ENCODE results near the gene ATP9A. TPM values are rescaled to one million over a fixed set of nuclear protein-coding genes. Genes with fewer than 3 reads are reported as not detected.

Gene ATP9A
- total and polyA plus RNA-seq, 4 donors = 2.4 to 16.7 (median 9.9) TPM

DNA sequence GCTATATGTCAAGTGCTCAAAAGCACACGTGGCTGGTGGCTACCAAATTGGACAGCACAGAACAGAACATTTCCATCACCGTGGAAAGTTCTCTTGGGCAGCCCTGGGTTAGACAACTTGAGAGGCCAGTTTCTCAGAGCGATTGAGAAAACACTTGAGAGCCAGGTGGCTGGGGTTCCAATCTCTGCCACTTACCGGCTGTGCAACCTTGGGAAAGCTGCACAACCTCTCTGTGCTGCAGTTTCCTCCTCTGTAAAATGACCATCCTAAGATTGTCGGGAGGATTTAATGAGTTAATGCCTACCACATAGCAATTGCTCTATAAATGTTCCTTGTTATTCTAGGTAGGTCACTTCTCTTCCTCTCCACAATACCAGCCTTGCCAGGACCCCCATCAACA, 200.6 kb downstream of the ATP9A start:
- no peaks in the 10 kb centered on the region for H3K36me3 ChIP-seq (ENCODE audit: control insufficient read depth in 4 of 4, insufficient read depth in 3 of 4, low read depth in 1 of 4, low read length in 3 of 4)

DNA sequence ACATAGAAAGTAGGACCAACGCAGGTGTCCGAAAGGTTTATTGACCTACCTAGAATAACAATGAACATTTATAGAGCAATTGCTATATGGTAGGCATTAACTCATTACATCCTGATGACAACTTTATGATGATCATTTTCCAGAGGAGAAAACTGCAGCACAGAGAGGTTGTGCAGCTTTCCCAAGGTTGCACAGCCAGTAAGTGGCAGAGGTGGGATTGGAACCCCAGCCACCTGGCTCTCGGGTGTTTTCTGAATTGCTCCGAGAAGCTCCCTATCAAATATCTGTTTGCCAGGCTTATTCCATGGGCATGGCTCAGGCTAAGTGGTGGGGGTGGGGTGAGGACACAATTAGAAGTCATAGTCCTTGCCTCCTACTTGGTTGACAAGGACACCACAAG, 201.6 kb downstream of the ATP9A start:
- H3K9me3 ChIP-seq (ENCODE audit: control insufficient read depth in 4 of 4, low read length in 3 of 4) = no peaks in the 10 kb centered on the region
- peaks cover 3 to 24% (median 17%) of the 10 kb centered on the region in 4 donors for H3K4me1 ChIP-seq (ENCODE audit: control insufficient read depth in 4 of 4, insufficient read depth in 4 of 4, low read length in 3 of 4)
- DNase-seq (ENCODE audit: low spot score) = no peak
- WGBS = 80% methylated on average over 4 of the region's 4 CpGs
- no peak overlapping the region for H3K4me3 ChIP-seq (ENCODE audit: low read depth in 1 of 3, low read length in 3 of 3)
- no peak overlapping the region for H3K9ac ChIP-seq (ENCODE audit: low read depth in 1 of 2, low read length in 2 of 2)
- H3K27me3 ChIP-seq (ENCODE audit: control insufficient read depth in 4 of 4, insufficient read depth in 4 of 4, low read length in 3 of 4) = no peaks in the 10 kb centered on the region
- no peak for TF ChIP-seq TAF1 (conservative IDR thresholded peaks at IDR 0.05)
- TF ChIP-seq RAD21 (IDR thresholded peaks at IDR 0.05) = no peak
- TF ChIP-seq, protein P1, sequence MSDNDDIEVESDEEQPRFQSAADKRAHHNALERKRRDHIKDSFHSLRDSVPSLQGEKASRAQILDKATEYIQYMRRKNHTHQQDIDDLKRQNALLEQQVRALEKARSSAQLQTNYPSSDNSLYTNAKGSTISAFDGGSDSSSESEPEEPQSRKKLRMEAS (IDR thresholded peaks at IDR 0.05) = no peak
- no peak for TF ChIP-seq EGR1 (IDR thresholded peaks at IDR 0.05; ENCODE audit: low read depth in 2 of 2)
- TF ChIP-seq JUND (IDR thresholded peaks at IDR 0.05) = no peak
- H3K36me3 ChIP-seq (ENCODE audit: control insufficient read depth in 4 of 4, insufficient read depth in 3 of 4, low read depth in 1 of 4, low read length in 3 of 4) = no peaks in the 10 kb centered on the region
- H3K27ac ChIP-seq (ENCODE audit: low read depth in 1 of 2, low read length in 2 of 2) = no peak overlapping the region

More for the DNA sequence above, 200.6 kb downstream of the ATP9A start:
- Histone ChIP-seq H3K4me1 (ENCODE audit: control insufficient read depth in 4 of 4, insufficient read depth in 4 of 4, low read length in 3 of 4) (peaks cover 2 to 13% (median 7%) of the 10 kb centered on the region in 4 donors), H3K27ac (ENCODE audit: low read depth in 1 of 2, low read length in 2 of 2) (no peak overlapping the region), H3K4me3 (ENCODE audit: low read depth in 1 of 3, low read length in 3 of 3) (no peak overlapping the region), H3K9me3 (ENCODE audit: control insufficient read depth in 4 of 4, low read length in 3 of 4) (no peaks in the 10 kb centered on the region), H3K9ac (ENCODE audit: low read depth in 1 of 2, low read length in 2 of 2) (no peak overlapping the region), H3K27me3 (ENCODE audit: control insufficient read depth in 4 of 4, insufficient read depth in 4 of 4, low read length in 3 of 4) (no peaks in the 10 kb centered on the region)
- no peak for DNase-seq (ENCODE audit: low spot score)
- WGBS = 78% methylated on average over 5 of the region's 5 CpGs
- TF ChIP-seq TAF1 (conservative IDR thresholded peaks at IDR 0.05) = no peak
- no peak for TF ChIP-seq FOXA2 (IDR thresholded peaks at IDR 0.05)

DNA sequence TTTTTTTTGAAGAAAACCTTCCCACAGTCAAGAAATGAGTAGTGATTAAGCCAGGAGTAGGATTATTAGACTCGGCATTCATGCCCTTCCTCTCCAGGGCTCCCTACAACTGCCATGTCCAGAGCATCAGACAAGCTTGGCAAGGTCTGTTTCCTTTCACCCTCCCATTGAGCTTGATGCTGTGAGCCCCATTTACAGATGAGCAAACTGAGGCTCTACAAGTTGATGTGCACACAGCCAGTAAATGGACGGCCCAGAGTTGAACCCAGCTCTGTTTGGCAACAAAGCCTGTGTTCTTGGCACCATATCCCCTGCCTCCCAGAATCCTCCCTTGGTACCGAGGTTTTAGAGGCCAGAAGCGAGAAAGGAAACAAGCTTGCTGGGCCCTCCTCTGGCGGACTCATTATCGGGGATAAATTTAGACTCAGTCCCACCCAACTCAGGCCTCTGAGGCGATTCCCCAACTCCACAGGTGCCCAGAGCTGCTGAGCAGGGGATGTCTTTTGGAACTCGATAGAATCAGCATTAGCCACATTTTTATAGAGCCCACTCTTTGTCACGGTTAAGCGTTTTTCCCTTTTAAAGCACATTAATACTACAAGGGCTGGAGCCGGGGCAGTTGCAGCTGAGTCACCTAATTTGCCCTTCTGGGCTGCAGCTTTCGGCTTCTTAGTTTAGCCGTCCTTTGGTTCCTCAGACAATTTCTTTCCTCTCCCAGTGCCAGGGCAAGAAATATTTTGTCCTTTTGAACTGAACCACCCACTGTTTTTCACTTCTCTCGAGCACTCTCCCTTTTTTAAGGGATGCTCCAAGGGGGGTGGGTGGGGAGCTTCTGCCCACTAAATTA, 202.7 kb downstream of the ATP9A start:
- Histone ChIP-seq H3K4me3 (ENCODE audit: low read depth in 1 of 3, low read length in 3 of 3) (no peak overlapping the region), H3K4me1 (ENCODE audit: control insufficient read depth in 4 of 4, insufficient read depth in 4 of 4, low read length in 3 of 4) (peaks cover 4 to 31% (median 25%) of the 10 kb centered on the region in 4 donors), H3K27me3 (ENCODE audit: control insufficient read depth in 4 of 4, insufficient read depth in 4 of 4, low read length in 3 of 4) (peaks cover 0 to under 1% (median 0%) of the 10 kb centered on the region in 4 donors), H3K9ac (ENCODE audit: low read depth in 1 of 2, low read length in 2 of 2) (no peak overlapping the region), H3K9me3 (ENCODE audit: control insufficient read depth in 4 of 4, low read length in 3 of 4) (no peaks in the 10 kb centered on the region), H3K36me3 (ENCODE audit: control insufficient read depth in 4 of 4, insufficient read depth in 3 of 4, low read depth in 1 of 4, low read length in 3 of 4) (no peaks in the 10 kb centered on the region), H3K27ac (ENCODE audit: low read depth in 1 of 2, low read length in 2 of 2) (no peak overlapping the region)
- TF ChIP-seq HNF4G (IDR thresholded peaks at IDR 0.05) = no peak
- no peak for TF ChIP-seq EGR1 (IDR thresholded peaks at IDR 0.05; ENCODE audit: low read depth in 2 of 2)
- TF ChIP-seq NR2F2 (IDR thresholded peaks at IDR 0.05) = no peak
- TF ChIP-seq TAF1 (conservative IDR thresholded peaks at IDR 0.05) = no peak
- TF ChIP-seq, protein P2, sequence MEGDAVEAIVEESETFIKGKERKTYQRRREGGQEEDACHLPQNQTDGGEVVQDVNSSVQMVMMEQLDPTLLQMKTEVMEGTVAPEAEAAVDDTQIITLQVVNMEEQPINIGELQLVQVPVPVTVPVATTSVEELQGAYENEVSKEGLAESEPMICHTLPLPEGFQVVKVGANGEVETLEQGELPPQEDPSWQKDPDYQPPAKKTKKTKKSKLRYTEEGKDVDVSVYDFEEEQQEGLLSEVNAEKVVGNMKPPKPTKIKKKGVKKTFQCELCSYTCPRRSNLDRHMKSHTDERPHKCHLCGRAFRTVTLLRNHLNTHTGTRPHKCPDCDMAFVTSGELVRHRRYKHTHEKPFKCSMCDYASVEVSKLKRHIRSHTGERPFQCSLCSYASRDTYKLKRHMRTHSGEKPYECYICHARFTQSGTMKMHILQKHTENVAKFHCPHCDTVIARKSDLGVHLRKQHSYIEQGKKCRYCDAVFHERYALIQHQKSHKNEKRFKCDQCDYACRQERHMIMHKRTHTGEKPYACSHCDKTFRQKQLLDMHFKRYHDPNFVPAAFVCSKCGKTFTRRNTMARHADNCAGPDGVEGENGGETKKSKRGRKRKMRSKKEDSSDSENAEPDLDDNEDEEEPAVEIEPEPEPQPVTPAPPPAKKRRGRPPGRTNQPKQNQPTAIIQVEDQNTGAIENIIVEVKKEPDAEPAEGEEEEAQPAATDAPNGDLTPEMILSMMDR (IDR thresholded peaks at IDR 0.05; ENCODE audit: low read depth, low read length, missing input control) = no peak
- TF ChIP-seq, protein P3, sequence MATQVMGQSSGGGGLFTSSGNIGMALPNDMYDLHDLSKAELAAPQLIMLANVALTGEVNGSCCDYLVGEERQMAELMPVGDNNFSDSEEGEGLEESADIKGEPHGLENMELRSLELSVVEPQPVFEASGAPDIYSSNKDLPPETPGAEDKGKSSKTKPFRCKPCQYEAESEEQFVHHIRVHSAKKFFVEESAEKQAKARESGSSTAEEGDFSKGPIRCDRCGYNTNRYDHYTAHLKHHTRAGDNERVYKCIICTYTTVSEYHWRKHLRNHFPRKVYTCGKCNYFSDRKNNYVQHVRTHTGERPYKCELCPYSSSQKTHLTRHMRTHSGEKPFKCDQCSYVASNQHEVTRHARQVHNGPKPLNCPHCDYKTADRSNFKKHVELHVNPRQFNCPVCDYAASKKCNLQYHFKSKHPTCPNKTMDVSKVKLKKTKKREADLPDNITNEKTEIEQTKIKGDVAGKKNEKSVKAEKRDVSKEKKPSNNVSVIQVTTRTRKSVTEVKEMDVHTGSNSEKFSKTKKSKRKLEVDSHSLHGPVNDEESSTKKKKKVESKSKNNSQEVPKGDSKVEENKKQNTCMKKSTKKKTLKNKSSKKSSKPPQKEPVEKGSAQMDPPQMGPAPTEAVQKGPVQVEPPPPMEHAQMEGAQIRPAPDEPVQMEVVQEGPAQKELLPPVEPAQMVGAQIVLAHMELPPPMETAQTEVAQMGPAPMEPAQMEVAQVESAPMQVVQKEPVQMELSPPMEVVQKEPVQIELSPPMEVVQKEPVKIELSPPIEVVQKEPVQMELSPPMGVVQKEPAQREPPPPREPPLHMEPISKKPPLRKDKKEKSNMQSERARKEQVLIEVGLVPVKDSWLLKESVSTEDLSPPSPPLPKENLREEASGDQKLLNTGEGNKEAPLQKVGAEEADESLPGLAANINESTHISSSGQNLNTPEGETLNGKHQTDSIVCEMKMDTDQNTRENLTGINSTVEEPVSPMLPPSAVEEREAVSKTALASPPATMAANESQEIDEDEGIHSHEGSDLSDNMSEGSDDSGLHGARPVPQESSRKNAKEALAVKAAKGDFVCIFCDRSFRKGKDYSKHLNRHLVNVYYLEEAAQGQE (IDR thresholded peaks at IDR 0.05) = no peak
- TF ChIP-seq, protein P4, sequence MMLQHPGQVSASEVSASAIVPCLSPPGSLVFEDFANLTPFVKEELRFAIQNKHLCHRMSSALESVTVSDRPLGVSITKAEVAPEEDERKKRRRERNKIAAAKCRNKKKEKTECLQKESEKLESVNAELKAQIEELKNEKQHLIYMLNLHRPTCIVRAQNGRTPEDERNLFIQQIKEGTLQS (IDR thresholded peaks at IDR 0.05) = no peak
- TF ChIP-seq FOXA2 (IDR thresholded peaks at IDR 0.05) = no peak
- no peak for TF ChIP-seq GABPA (IDR thresholded peaks at IDR 0.05 in 1 of 2, conservative IDR thresholded peaks at IDR 0.05 in 1 of 2)
- TF ChIP-seq JUND (IDR thresholded peaks at IDR 0.05) = no peak
- TF ChIP-seq, protein P5, sequence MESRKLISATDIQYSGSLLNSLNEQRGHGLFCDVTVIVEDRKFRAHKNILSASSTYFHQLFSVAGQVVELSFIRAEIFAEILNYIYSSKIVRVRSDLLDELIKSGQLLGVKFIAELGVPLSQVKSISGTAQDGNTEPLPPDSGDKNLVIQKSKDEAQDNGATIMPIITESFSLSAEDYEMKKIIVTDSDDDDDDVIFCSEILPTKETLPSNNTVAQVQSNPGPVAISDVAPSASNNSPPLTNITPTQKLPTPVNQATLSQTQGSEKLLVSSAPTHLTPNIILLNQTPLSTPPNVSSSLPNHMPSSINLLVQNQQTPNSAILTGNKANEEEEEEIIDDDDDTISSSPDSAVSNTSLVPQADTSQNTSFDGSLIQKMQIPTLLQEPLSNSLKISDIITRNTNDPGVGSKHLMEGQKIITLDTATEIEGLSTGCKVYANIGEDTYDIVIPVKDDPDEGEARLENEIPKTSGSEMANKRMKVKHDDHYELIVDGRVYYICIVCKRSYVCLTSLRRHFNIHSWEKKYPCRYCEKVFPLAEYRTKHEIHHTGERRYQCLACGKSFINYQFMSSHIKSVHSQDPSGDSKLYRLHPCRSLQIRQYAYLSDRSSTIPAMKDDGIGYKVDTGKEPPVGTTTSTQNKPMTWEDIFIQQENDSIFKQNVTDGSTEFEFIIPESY (IDR thresholded peaks at IDR 0.05) = no peak
- no peak for TF ChIP-seq RXRA (IDR thresholded peaks at IDR 0.05)
- TF ChIP-seq, protein P1 (IDR thresholded peaks at IDR 0.05) = no peak
- no peak for TF ChIP-seq YY1 (IDR thresholded peaks at IDR 0.05)
- no peak for TF ChIP-seq FOXA1 (IDR thresholded peaks at IDR 0.05)
- no peak for TF ChIP-seq HNF4A (conservative IDR thresholded peaks at IDR 0.05)
- no peak for DNase-seq (ENCODE audit: low spot score)
- 70% methylated on average over 14 of the region's 14 CpGs for WGBS

Data from liver (tissue), 9 donors.